K562 (cell line): ENCODE results near the gene CCSER2. TPM values are rescaled to one million over a fixed set of nuclear protein-coding genes. Genes with fewer than 3 reads are reported as not detected.

Source experiments
- ATAC-seq: fragments of 200-7000 bp; cut with Tn5 transposase; 3 replicates; pipeline ENCODE4 v1.9.1; 2020; ENCODE audit warnings: moderate library complexity
- BruUV-seq: library from RNA; stranded (reverse); fragments of 400-500 nt; replicated peaks from 2 replicates; lab custom pipeline; 2021; lab: Mats Ljungman, UMichigan
- CTCF ChIA-PET: fragments of 300-600 bp; formaldehyde crosslinking; extraction: SDS; loops from one replicate; lab custom pipeline; 2021; ENCODE audit warnings: low intra/inter-chr PET ratio; lab: Yijun Ruan, JAX
- POLR2A ChIA-PET: fragments of 300-600, 350-650 bp; sonication (Branson Sonifier 250); formaldehyde crosslinking; extraction: SDS; loops from one replicate; lab custom pipeline; 2021; ENCODE audit warnings: antibody characterized with exemption, inconsistent platforms; lab: Yijun Ruan, JAX
- DNase-seq, 4 experiments: peaks; one replicate each; pipeline versions ENCODE4 v3.0.0 to v3.0.0-alpha.2; 2011 to 2018; ENCODE audit warnings: low spot score in 3 of 4, mixed read lengths in 3 of 4; ENCODE audit errors: extremely low read depth in 1 of 4
- FAIRE-seq: peaks from 2 replicates; lab custom pipeline; 2011; peaks lifted over from hg19 to GRCh38; lab: Jason Lieb, UNC
- H2AFZ ChIP-seq: 2 replicates; pipeline ENCODE4 v1.6.0; 2011; ENCODE audit warnings: low read depth, low read length, control low read depth, inconsistent platforms
- H3K27ac ChIP-seq: fragments of 200-600 bp; 3 replicates; pipeline ENCODE4 v1.8.0; 2011; ENCODE audit warnings: low read depth, mild to moderate bottlenecking, control low read depth, inconsistent platforms, low read length, moderate library complexity, mixed read lengths; ENCODE audit errors: extremely low read depth
- H3K27me3 ChIP-seq, 2 experiments: fragments of 300-600 bp in 1 of 2; 2 replicates in 1 of 2; 3 replicates in 1 of 2; pipeline versions ENCODE4 v1.6.0 to v1.8.0; 2011; ENCODE audit warnings: inconsistent platforms in 2 of 2, low read length in 2 of 2, mild to moderate bottlenecking in 1 of 2, mixed read lengths in 1 of 2, moderate library complexity in 1 of 2; ENCODE audit not compliant: control insufficient read depth in 2 of 2, insufficient read depth in 2 of 2
- H3K36me3 ChIP-seq: fragments of 300-600 bp; 3 replicates; pipeline ENCODE4 v1.8.0; 2011; ENCODE audit warnings: mild to moderate bottlenecking, low read length, inconsistent platforms; ENCODE audit not compliant: control insufficient read depth, insufficient read depth
- H3K4me1 ChIP-seq, 2 experiments: fragments of 200-600 bp in 1 of 2; replicated peaks in 1 of 2; 2 replicates in 1 of 2; 3 replicates in 1 of 2; pipeline versions ENCODE4 v1.5.1 to v1.8.0; 2011; ENCODE audit warnings: inconsistent platforms in 2 of 2, low read length in 2 of 2, mild to moderate bottlenecking in 1 of 2, mixed read lengths in 1 of 2, moderate library complexity in 1 of 2; ENCODE audit not compliant: control insufficient read depth in 2 of 2, insufficient read depth in 2 of 2
- H3K4me2 ChIP-seq: 2 replicates; pipeline ENCODE4 v1.6.1; 2011; ENCODE audit warnings: low read length, control low read depth, inconsistent platforms, mixed read lengths; ENCODE audit not compliant: insufficient read depth
- H3K4me3 ChIP-seq: fragments of 200-600 bp; sonication (generic), shearing (Covaris generic); 2 replicates; pipeline ENCODE4 v1.5.1; 2016; ENCODE audit warnings: control low read depth, inconsistent platforms
- H3K79me2 ChIP-seq: fragments of 200-600 bp; 3 replicates; pipeline ENCODE4 v1.8.0; 2011; ENCODE audit warnings: low read length, inconsistent platforms; ENCODE audit not compliant: control insufficient read depth, insufficient read depth
- H3K9ac ChIP-seq, 2 experiments: 2 replicates each; pipeline versions ENCODE4 v1.6.0 to v1.6.1; 2011; ENCODE audit warnings: low read depth in 2 of 2, low read length in 2 of 2, control low read depth in 1 of 2, inconsistent platforms in 1 of 2, mild to moderate bottlenecking in 1 of 2, mixed read lengths in 1 of 2; ENCODE audit not compliant: insufficient read depth in 1 of 2
- H3K9me1 ChIP-seq: one replicate; pipeline ENCODE4 v1.6.0; 2011; ENCODE audit warnings: inconsistent platforms, mild to moderate bottlenecking, low read length, moderate library complexity; ENCODE audit not compliant: control insufficient read depth, insufficient read depth
- H3K9me3 ChIP-seq: replicated peaks from 2 replicates; pipeline ENCODE4 v1.5.1; 2011; ENCODE audit warnings: low read depth, low read length, inconsistent platforms; ENCODE audit not compliant: control insufficient read depth, insufficient read depth
- H4K20me1 ChIP-seq: replicated peaks from 2 replicates; pipeline ENCODE4 v1.6.1; 2011; ENCODE audit warnings: low read length, inconsistent platforms, mixed read lengths; ENCODE audit not compliant: control insufficient read depth, insufficient read depth
- DEAF1 ChIP-seq: fragments of 450-650 bp; formaldehyde crosslinking; IDR thresholded peaks from 2 replicates; pipeline ENCODE4 v1.4.0; 2020; ENCODE audit warnings: mild to moderate bottlenecking, moderate library complexity
- FOXA3 ChIP-seq, 2 experiments: fragments of 450-650 bp in 1 of 2; sonication (generic) in 1 of 2; formaldehyde crosslinking; IDR thresholded peaks in 1 of 2; conservative IDR thresholded peaks in 1 of 2; 2 replicates each; pipeline versions ENCODE4 v1.4.0 to v1.8.0; 2020 to 2022; ENCODE audit warnings: mild to moderate bottlenecking in 2 of 2, missing genetic modification reagents in 1 of 2
- GATA2 ChIP-seq: sonication (generic); formaldehyde crosslinking; IDR thresholded peaks from 2 replicates; pipeline ENCODE4 v1.4.0; 2020; ENCODE audit warnings: mild to moderate bottlenecking, missing genetic modification reagents
- GTF3C2 ChIP-seq: IDR thresholded peaks from 3 replicates; pipeline ENCODE4 v1.6.1; 2011; ENCODE audit warnings: borderline replicate concordance, mild to moderate bottlenecking, moderate library complexity; ENCODE audit not compliant: insufficient read length; ENCODE audit errors: extremely low read depth
- HCFC1 ChIP-seq: IDR thresholded peaks from 2 replicates; pipeline ENCODE4 v1.6.1; 2012; ENCODE audit warnings: low read depth, low read length, improper control_type of control experiment
- HDAC3 ChIP-seq: fragments of 450-650 bp; IDR thresholded peaks from 2 replicates; pipeline ENCODE4 v1.6.1; 2018; ENCODE audit warnings: borderline replicate concordance, mild to moderate bottlenecking, moderate library complexity; ENCODE audit not compliant: partially characterized antibody
- HDAC6 ChIP-seq: IDR thresholded peaks from 2 replicates; pipeline ENCODE4 v1.6.1; 2012; ENCODE audit warnings: low read depth, mild to moderate bottlenecking, control low read depth, inconsistent platforms, low read length, moderate library complexity
- MBD1 ChIP-seq: fragments of 250-450 bp; sonication (Bioruptor Pico); IDR thresholded peaks from 2 replicates; pipeline ENCODE4 v1.8.0; 2022; ENCODE audit warnings: inconsistent platforms
- MTA2 ChIP-seq: fragments of 450-650 bp; IDR thresholded peaks from 2 replicates; pipeline ENCODE4 v1.6.1; 2016; ENCODE audit warnings: low read depth
- NCOA2 ChIP-seq, 2 experiments: fragments of 450-650 bp; IDR thresholded peaks; 2 replicates each; pipeline ENCODE4 v1.6.1; 2018; ENCODE audit warnings: mild to moderate bottlenecking in 2 of 2, moderate library complexity in 1 of 2; ENCODE audit not compliant: partially characterized antibody in 2 of 2
- NR3C1 ChIP-seq: sonication (generic); formaldehyde crosslinking; IDR thresholded peaks from 2 replicates; pipeline ENCODE4 v1.8.1; 2022; ENCODE audit warnings: missing genetic modification reagents
- RBM14 ChIP-seq: fragments of 200-400 bp; formaldehyde crosslinking; IDR thresholded peaks from 2 replicates; pipeline ENCODE4 v1.6.1; 2018; ENCODE audit warnings: low read depth, mild to moderate bottlenecking, low read length, moderate library complexity, borderline replicate concordance; ENCODE audit not compliant: insufficient read depth
- RHOXF2B ChIP-seq: fragments of 250-450 bp; sonication (Bioruptor Pico); conservative IDR thresholded peaks from 2 replicates; pipeline ENCODE4 v1.5.1; 2021
- SUPT5H ChIP-seq: fragments of 450-650 bp; IDR thresholded peaks from 2 replicates; pipeline ENCODE4 v1.6.1; 2016
- TFAM ChIP-seq: fragments of 250-450 bp; sonication (Bioruptor Pico); conservative IDR thresholded peaks from 2 replicates; pipeline ENCODE4 v1.5.0; 2021; ENCODE audit warnings: mild to moderate bottlenecking, moderate library complexity
- TOE1 ChIP-seq, 2 experiments: fragments of 450-650 bp in 1 of 2; sonication (generic) in 1 of 2; formaldehyde crosslinking in 1 of 2; IDR thresholded peaks; 2 replicates each; pipeline versions ENCODE4 v1.7.1 to v1.8.0; 2016 to 2022; ENCODE audit warnings: borderline replicate concordance in 2 of 2, mild to moderate bottlenecking in 2 of 2, antibody characterized with exemption in 1 of 2, inconsistent platforms in 1 of 2, low read depth in 1 of 2, missing genetic modification reagents in 1 of 2, moderate library complexity in 1 of 2
- ZNF24 ChIP-seq: fragments of 450-650 bp; IDR thresholded peaks from 2 replicates; pipeline ENCODE4 v1.6.1; 2016
- in situ Hi-C: fragments of 300-500 bp; cut with MboI; formaldehyde crosslinking; loops from 4 replicates; pipeline ENCODE4 v1.15.0; 2018; ENCODE audit warnings: inconsistent platforms, mixed read lengths
- intact Hi-C: fragments of 100-400 bp; cut with micrococcal nuclease; formaldehyde crosslinking; loops from 2 replicates; pipeline ENCODE4 v1.14.2; 2022
- polyA plus RNA-seq, 8 experiments: library from polyadenylated mRNA; depleted of rRNA in 4 of 8; stranded (reverse) in 5 of 8; unstranded in 3 of 8; fragments of >200 nt; fragmentation: Nextera tagmentation in 2 of 8; fragmentation: Illumina TruSeq in 1 of 8; extraction: Ambion mirVana in 2 of 8; extraction: Trizol in 1 of 8; gene quantifications; 2 replicates each; pipeline versions ENCODE4 v1.2.1 to v1.2.3, GENCODE V29; 2011 to 2014; ENCODE audit warnings: inconsistent platforms in 1 of 8, missing spikeins in 1 of 8
- total RNA-seq, 7 experiments: library from RNA; depleted of rRNA in 6 of 7; stranded (reverse); fragments of >200 nt in 6 of 7; fragmentation: Illumina TruSeq in 2 of 7; extraction: Trizol in 2 of 7; gene quantifications; 2 replicates each; pipeline versions ENCODE4 v1.2.1 to v1.2.3, GENCODE V29; 2011 to 2021; ENCODE audit warnings: low replicate concordance in 1 of 7

CCSER2 gene
- total and polyA plus RNA-seq, 9 of the 15 experiments (the other 6 are each of a cell fraction or from before 2014, with no cell fraction given) = 2.7 to 15.1 (median 9.7) TPM

GRCh38 chr10:84375011-84375410 is 46.6 kb downstream of the CCSER2 start:
- H2AFZ ChIP-seq = no peak overlapping the region
- in situ Hi-C loops = no loop called here
- POLR2A ChIA-PET = no interaction called here
- TF ChIP-seq MBD1 (CRISPR knock-in tag) = no peak
- TF ChIP-seq RHOXF2B = no peak
- TF ChIP-seq NCOA2 (IDR thresholded peaks at IDR 0.05; ENCODE audit: partially characterized antibody in 2 of 2) = no peak
- no peak for TF ChIP-seq RBM14
- no peak for TF ChIP-seq GATA2 (CRISPR knock-in tag)
- no peak for TF ChIP-seq TOE1 (IDR thresholded peaks at IDR 0.05; ENCODE audit: borderline replicate concordance)
- no peak for TF ChIP-seq TOE1 (CRISPR knock-in tag; IDR thresholded peaks at IDR 0.05; ENCODE audit: borderline replicate concordance, low read depth)
- no peak for TF ChIP-seq NR3C1 (CRISPR knock-in tag)
- no peak for TF ChIP-seq GTF3C2
- TF ChIP-seq HDAC6 = no peak
- peak; percentile 84 for TF ChIP-seq DEAF1 (CRISPR knock-in tag)
- no peak for TF ChIP-seq TFAM (CRISPR knock-in tag)
- TF ChIP-seq HCFC1 = no peak
- TF ChIP-seq ZNF24 = peak; percentile 59; the same call in 1 of the 2 replicates
- no peak for TF ChIP-seq FOXA3 (CRISPR knock-in tag; conservative IDR thresholded peaks at IDR 0.05 in 1 of 2, IDR thresholded peaks at IDR 0.05 in 1 of 2)
- TF ChIP-seq HDAC3 = no peak
- TF ChIP-seq MTA2 = no peak
- no peak for TF ChIP-seq SUPT5H

More at GRCh38 chr10:84375011-84375410, 46.6 kb downstream of the CCSER2 start:
- H3K9me3 ChIP-seq = no peaks in the 10 kb centered on the region
- no peaks in the 10 kb centered on the region for H3K9me1 ChIP-seq
- ATAC-seq (peak; percentile 85), FAIRE-seq (peak; percentile 93), DNase-seq (peak; percentile 30 to 78 (median 37))
- H4K20me1 ChIP-seq = no peaks in the 10 kb centered on the region
- no peak overlapping the region for H3K4me2 ChIP-seq
- H3K27me3 ChIP-seq = no peaks in the 10 kb centered on the region
- no TSS peak for BruUV-seq
- intact Hi-C loops = loop anchor here (1.0 to 10.0 kb wide), 3 partner anchors 111 to 340 kb away; no protein-coding TSS in a partner anchor
- H3K27ac ChIP-seq = no peak overlapping the region
- H3K4me1 ChIP-seq = no peaks in the 10 kb centered on the region
- no peaks in the 10 kb centered on the region for H3K79me2 ChIP-seq
- no peak overlapping the region for H3K4me3 ChIP-seq
- H3K9ac ChIP-seq = no peak overlapping the region
- peaks cover 10% of the 10 kb centered on the region; the same call in 2 of the 3 replicates for H3K36me3 ChIP-seq
- CTCF ChIA-PET = interaction anchor here (0.7 to 5.4 kb wide), 5 partner anchors 55 to 163 kb away, joined by 3 to 58 read pairs (median 4); no protein-coding TSS in a partner anchor
